ENCODE measurements around the gene PDRG1.
A peak's percentile ranks its signal among the peaks of the same experiment; 100 is the strongest.

Gene PDRG1

GRCh38 chr20:31951530-31952453 lies at the start of gene PDRG1:
PDRG1 (minus strand) TSS chr20:31952046; CDS start chr20:31951961, 85 bp downstream.
- DNase-seq (ENCODE audit: low read depth), result peak; percentile 88

GRCh38 chr20:31998246-31998645 lies 46.4 kb upstream of the PDRG1 start:
- no peak for DNase-seq (ENCODE audit: low read depth)

- DNase-seq (ENCODE audit: low read depth), result no peak
These were observed 45.1 kb upstream of the PDRG1 start for GRCh38 chr20:31996996-31997395.

- no peak for DNase-seq (ENCODE audit: low read depth)
These were observed 40.2 kb upstream of the PDRG1 start for GRCh38 chr20:31992086-31992485.

- DNase-seq (ENCODE audit: low read depth), result no peak
These were observed 39.5 kb upstream of the PDRG1 start for GRCh38 chr20:31991339-31991705.

- DNase-seq (ENCODE audit: low read depth), result no peak
These were observed 38.9 kb upstream of the PDRG1 start for GRCh38 chr20:31990641-31991338.

- no peak for DNase-seq (ENCODE audit: low read depth)
These were observed 37.3 kb upstream of the PDRG1 start for GRCh38 chr20:31989030-31989645.

- no peak for DNase-seq (ENCODE audit: low read depth)
These were observed 36.7 kb upstream of the PDRG1 start for GRCh38 chr20:31988430-31989015.

- no peak for DNase-seq (ENCODE audit: low read depth)
These were observed 35.9 kb upstream of the PDRG1 start for GRCh38 chr20:31987744-31988143.

GRCh38 chr20:31984981-31985471 lies 33.2 kb upstream of the PDRG1 start:
- no peak for DNase-seq (ENCODE audit: low read depth)

GRCh38 chr20:31981784-31982183 lies 29.9 kb upstream of the PDRG1 start:
- no peak for DNase-seq (ENCODE audit: low read depth)

- no peak for DNase-seq (ENCODE audit: low read depth)
These were observed 28.0 kb upstream of the PDRG1 start for GRCh38 chr20:31979713-31980426.

GRCh38 chr20:31977080-31977479 lies 25.2 kb upstream of the PDRG1 start:
- no peak for DNase-seq (ENCODE audit: low read depth)

GRCh38 chr20:31975874-31976273 lies 24.0 kb upstream of the PDRG1 start:
- no peak for DNase-seq (ENCODE audit: low read depth)

GRCh38 chr20:31974951-31975487 lies 23.2 kb upstream of the PDRG1 start:
- no peak for DNase-seq (ENCODE audit: low read depth)

GRCh38 chr20:31974296-31974695 lies 22.4 kb upstream of the PDRG1 start:
- no peak for DNase-seq (ENCODE audit: low read depth)

- DNase-seq (ENCODE audit: low read depth), result no peak
These were observed 20.7 kb upstream of the PDRG1 start for GRCh38 chr20:31972471-31973021.

GRCh38 chr20:31969991-31970390 lies 18.1 kb upstream of the PDRG1 start:
- no peak for DNase-seq (ENCODE audit: low read depth)

- DNase-seq (ENCODE audit: low read depth), result peak; percentile 48
These were observed 16.7 kb upstream of the PDRG1 start for GRCh38 chr20:31968291-31969126.

GRCh38 chr20:31967830-31968249 lies 16.0 kb upstream of the PDRG1 start, which contains the start of gene XKR7:
XKR7 (plus strand) TSS chr20:31968151; CDS start chr20:31968176, 25 bp downstream.
- no peak for DNase-seq (ENCODE audit: low read depth)
